GM12878 (cell line): ENCODE measurements around the gene FYTTD1. TPM values are rescaled to one million over a fixed set of nuclear protein-coding genes. Genes with fewer than 3 reads are reported as not detected.

Source experiments
- ASH2L ChIP-seq: fragments of 300-600, 200-600 bp; sonication (generic); IDR thresholded peaks from 2 replicates; pipeline ENCODE4 v1.6.1; 2017; ENCODE audit warnings: low read depth, mild to moderate bottlenecking, borderline replicate concordance
- BACH1 ChIP-seq: fragments of 450-650 bp; IDR thresholded peaks from 2 replicates; pipeline ENCODE4 v1.6.1; 2017; ENCODE audit warnings: mild to moderate bottlenecking, borderline replicate concordance
- CBX3 ChIP-seq: fragments of 200-600 bp; sonication (generic); IDR thresholded peaks from 2 replicates; pipeline ENCODE4 v1.6.1; 2016; ENCODE audit warnings: low read depth, borderline replicate concordance
- CHD1 ChIP-seq: IDR thresholded peaks from 2 replicates; pipeline ENCODE4 v1.6.1; 2012; ENCODE audit warnings: low read depth, low read length, improper control_type of control experiment
- CREB1 ChIP-seq: IDR thresholded peaks from 2 replicates; pipeline ENCODE4 v1.6.1; 2012; ENCODE audit warnings: low read depth, mild to moderate bottlenecking, inconsistent platforms
- CTCF ChIP-seq, 3 experiments: IDR thresholded peaks in 2 of 3; conservative IDR thresholded peaks in 1 of 3; 2 replicates each; pipeline ENCODE4 v1.5.1; 2011; ENCODE audit warnings: low read depth in 3 of 3, low read length in 3 of 3, mild to moderate bottlenecking in 3 of 3, control low read depth in 2 of 3, moderate library complexity in 2 of 3, inconsistent platforms in 1 of 3, mixed read lengths in 1 of 3; ENCODE audit not compliant: control insufficient read depth in 2 of 3, insufficient read depth in 1 of 3; ENCODE audit errors: extremely low read depth in 1 of 3
- EZH2 ChIP-seq: IDR thresholded peaks from 2 replicates; pipeline ENCODE4 v1.6.1; 2012; ENCODE audit warnings: low read depth, mild to moderate bottlenecking, control low read depth, inconsistent platforms, low read length, borderline replicate concordance; ENCODE audit not compliant: control insufficient read depth
- FOS ChIP-seq: IDR thresholded peaks from 3 replicates; pipeline ENCODE4 v1.6.1; 2011; ENCODE audit warnings: borderline replicate concordance; ENCODE audit not compliant: insufficient read length; ENCODE audit errors: extremely low read depth
- MTA3 ChIP-seq: IDR thresholded peaks from 2 replicates; pipeline ENCODE4 v1.6.1; 2012; ENCODE audit warnings: low read length, inconsistent platforms, borderline replicate concordance
- NFIC ChIP-seq: IDR thresholded peaks from 2 replicates; pipeline ENCODE4 v1.6.1; 2012; ENCODE audit warnings: low read depth, mild to moderate bottlenecking, inconsistent platforms, low read length, moderate library complexity
- NFXL1 ChIP-seq: fragments of 450-650 bp; IDR thresholded peaks from 2 replicates; pipeline ENCODE4 v1.6.1; 2017; ENCODE audit warnings: antibody characterized with exemption, mild to moderate bottlenecking, borderline replicate concordance
- NKRF ChIP-seq: fragments of 450-650 bp; conservative IDR thresholded peaks from 2 replicates; pipeline ENCODE4 v1.6.1; 2017; ENCODE audit warnings: mild to moderate bottlenecking, moderate library complexity
- NR2F1 ChIP-seq: fragments of 450-650 bp; conservative IDR thresholded peaks from 2 replicates; pipeline ENCODE4 v1.6.1; 2017; ENCODE audit warnings: mild to moderate bottlenecking
- PAX5 ChIP-seq: IDR thresholded peaks from 2 replicates; pipeline ENCODE4 v1.6.1; 2011; ENCODE audit warnings: low read depth, low read length, borderline replicate concordance
- POLR2AphosphoS2 ChIP-seq: IDR thresholded peaks from 2 replicates; pipeline ENCODE4 v1.6.1; 2011; ENCODE audit warnings: low read depth, mild to moderate bottlenecking, low read length, improper control_type of control experiment, moderate library complexity
- RELA ChIP-seq: fragments of 450-650 bp; IDR thresholded peaks from 2 replicates; pipeline ENCODE4 v1.8.0; 2014; ENCODE audit warnings: borderline replicate concordance; ENCODE audit not compliant: partially characterized antibody
- SIX5 ChIP-seq: IDR thresholded peaks from 2 replicates; pipeline ENCODE4 v1.6.1; 2011; ENCODE audit warnings: mild to moderate bottlenecking, low read depth, low read length, moderate library complexity; ENCODE audit not compliant: severe bottlenecking
- SMC3 ChIP-seq: IDR thresholded peaks from 2 replicates; pipeline ENCODE4 v1.6.1; 2011; ENCODE audit warnings: low read length, improper control_type of control experiment, borderline replicate concordance
- SRF ChIP-seq, 2 experiments: IDR thresholded peaks; 2 replicates each; pipeline ENCODE4 v1.6.1; 2011; ENCODE audit warnings: low read depth in 2 of 2, low read length in 2 of 2, mild to moderate bottlenecking in 1 of 2, moderate library complexity in 1 of 2
- SUZ12 ChIP-seq: fragments of 200-600 bp; sonication (generic); IDR thresholded peaks from one replicate; pipeline ENCODE4 v1.6.1; 2018; ENCODE audit warnings: antibody characterized with exemption, mild to moderate bottlenecking; ENCODE audit not compliant: unreplicated experiment
- TARDBP ChIP-seq: IDR thresholded peaks from 2 replicates; pipeline ENCODE4 v1.6.1; 2016; ENCODE audit warnings: borderline replicate concordance
- USF1 ChIP-seq: IDR thresholded peaks from 2 replicates; pipeline ENCODE4 v1.6.1; 2011; ENCODE audit warnings: borderline replicate concordance, low read depth, mild to moderate bottlenecking, moderate library complexity, mixed read lengths, low read length; ENCODE audit not compliant: insufficient read depth; ENCODE audit errors: extremely low read length
- ZNF217 ChIP-seq: fragments of 450-650 bp; IDR thresholded peaks from 2 replicates; pipeline ENCODE4 v1.6.1; 2017; ENCODE audit warnings: antibody characterized with exemption, mild to moderate bottlenecking
- ZNF622 ChIP-seq: fragments of 450-650 bp; IDR thresholded peaks from 2 replicates; pipeline ENCODE4 v1.6.1; 2017; ENCODE audit warnings: mild to moderate bottlenecking, inconsistent platforms
- ZZZ3 ChIP-seq: IDR thresholded peaks from 2 replicates; pipeline ENCODE4 v1.6.1; 2011; ENCODE audit warnings: low read depth; ENCODE audit not compliant: control insufficient read depth, insufficient read length
- polyA plus RNA-seq, 11 experiments: library from polyadenylated mRNA; depleted of rRNA in 4 of 11; unstranded in 6 of 11; stranded (reverse) in 5 of 11; fragments of >200 nt; fragmentation: Nextera tagmentation in 4 of 11; fragmentation: Illumina TruSeq in 1 of 11; extraction: Ambion mirVana in 4 of 11; extraction: Trizol in 1 of 11; gene quantifications; 1 replicate in 1 of 11; 2 replicates in 10 of 11; pipeline versions ENCODE4 v1.2.1 to v1.2.3, GENCODE V29; 2011 to 2016; ENCODE audit warnings: inconsistent platforms in 2 of 11, missing spikeins in 2 of 11, low read depth in 1 of 11
- total RNA-seq, 4 experiments: library from RNA; depleted of rRNA in 3 of 4; stranded (reverse); fragments of >200 nt in 3 of 4; fragmentation: Illumina TruSeq in 1 of 4; extraction: Trizol in 1 of 4; gene quantifications; 2 replicates each; pipeline versions ENCODE4 v1.2.1 to v1.2.3, GENCODE V29; 2013 to 2021

The FYTTD1 gene
- total and polyA plus RNA-seq, 10 of the 15 experiments (the other 5 are each of a cell fraction or from before 2014, with no cell fraction given), result 25.5 to 101 (median 59.4) TPM

GRCh38 chr3:197750858-197751737, 1.4 kb downstream of the FYTTD1 start (continued):
- TF ChIP-seq SRF (IDR thresholded peaks at IDR 0.05; ENCODE audit: low read depth in 2 of 2, low read length in 2 of 2) (no peak), ZZZ3 (no peak), PAX5 (peak; percentile 84; the same call in 1 of the 2 replicates), CREB1 (no peak), ASH2L (no peak), ZNF217 (no peak), EZH2 (no peak), SUZ12 (no peak), CHD1 (0 out of 2 replicates have a peak, but pooled peaks have one; percentile 15), RELA (no peak), TARDBP (no peak), NR2F1 (no peak), NFIC (peak; percentile 55; the same call in 1 of the 2 replicates), USF1 (no peak), NFXL1 (no peak), NKRF (no peak), CBX3 (no peak), ZNF622 (no peak), POLR2AphosphoS2 (no peak), MTA3 (no peak), BACH1 (no peak), FOS (no peak), CTCF (IDR thresholded peaks at IDR 0.05 in 2 of 3, conservative IDR thresholded peaks at IDR 0.05 in 1 of 3; ENCODE audit: control insufficient read depth in 2 of 3, extremely low read depth in 1 of 3, insufficient read depth in 1 of 3, low read depth in 3 of 3, low read length in 3 of 3) (no peak), SMC3 (no peak), SIX5 (no peak)
